ENCODE results near the gene SYT3.

SYT3 gene

GRCh38 chr19:50646074-50646807 lies 6.6 kb upstream of the SYT3 start (continued):
- no peak for TF ChIP-seq ZNF561 (tag by site-specific recombination; IDR thresholded peaks at IDR 0.05; ENCODE audit: borderline replicate concordance)
- no peak for TF ChIP-seq ZNF785 (tag by site-specific recombination; IDR thresholded peaks at IDR 0.05)
- peak; percentile 33; the same call in 1 of the 2 replicates for TF ChIP-seq ZBTB11 (tag by site-specific recombination; conservative IDR thresholded peaks at IDR 0.05; ENCODE audit: low read depth)
- TF ChIP-seq GLIS1 (tag by site-specific recombination; IDR thresholded peaks at IDR 0.05): no peak
- no peak for TF ChIP-seq ZNF791 (tag by site-specific recombination; IDR thresholded peaks at IDR 0.05)
- no peak for TF ChIP-seq FEZF1 (tag by site-specific recombination; IDR thresholded peaks at IDR 0.05)
- TF ChIP-seq ZEB2 (tag by site-specific recombination; IDR thresholded peaks at IDR 0.05): no peak
- no peak for TF ChIP-seq ZNF19 (tag by site-specific recombination; IDR thresholded peaks at IDR 0.05; ENCODE audit: low read depth)
- TF ChIP-seq ZNF391 (tag by site-specific recombination; IDR thresholded peaks at IDR 0.05; ENCODE audit: borderline replicate concordance, low read depth): no peak
- TF ChIP-seq ZNF423 (tag by site-specific recombination; IDR thresholded peaks at IDR 0.05): no peak
- no peak for TF ChIP-seq ZNF292 (tag by site-specific recombination; IDR thresholded peaks at IDR 0.05; ENCODE audit: borderline replicate concordance, low read depth)
- TF ChIP-seq GLIS2 (tag by site-specific recombination; IDR thresholded peaks at IDR 0.05): no peak
- no peak for TF ChIP-seq ZNF112 (tag by site-specific recombination; IDR thresholded peaks at IDR 0.05)
- no peak for TF ChIP-seq BCL11A (tag by site-specific recombination; IDR thresholded peaks at IDR 0.05; ENCODE audit: low read depth)
- no peak for TF ChIP-seq PRDM10 (tag by site-specific recombination; IDR thresholded peaks at IDR 0.05)
- no peak for TF ChIP-seq ZNF26 (tag by site-specific recombination; IDR thresholded peaks at IDR 0.05)
- no peak for TF ChIP-seq ZBTB44 (tag by site-specific recombination; IDR thresholded peaks at IDR 0.05)
- TF ChIP-seq ZBTB7A (tag by site-specific recombination; IDR thresholded peaks at IDR 0.05; ENCODE audit: low read depth): no peak
- TF ChIP-seq ZSCAN5A (tag by site-specific recombination; IDR thresholded peaks at IDR 0.05): no peak
- no peak for TF ChIP-seq ZNF37A (tag by site-specific recombination; IDR thresholded peaks at IDR 0.05)
- TF ChIP-seq ZNF426 (tag by site-specific recombination; IDR thresholded peaks at IDR 0.05): no peak
- no peak for TF ChIP-seq ZNF2 (tag by site-specific recombination; IDR thresholded peaks at IDR 0.05)
- TF ChIP-seq ZNF664 (tag by site-specific recombination; IDR thresholded peaks at IDR 0.05): no peak
- no peak for TF ChIP-seq ZNF48 (tag by site-specific recombination; IDR thresholded peaks at IDR 0.05)
- no peak for TF ChIP-seq PBX3 (CRISPR knock-in tag; IDR thresholded peaks at IDR 0.05)
- TF ChIP-seq ZBTB1 (tag by site-specific recombination; IDR thresholded peaks at IDR 0.05): no peak
- TF ChIP-seq ZNF654 (tag by site-specific recombination; IDR thresholded peaks at IDR 0.05; ENCODE audit: low read depth): no peak; the same call in 1 of the 2 replicates
- no peak for TF ChIP-seq ZNF610 (tag by site-specific recombination; IDR thresholded peaks at IDR 0.05; ENCODE audit: borderline replicate concordance)

Data from HEK293 (cell line).